HPDE6-E6E7 (cell line): ENCODE results near the gene MZT2B.
"Not testable (repeated sequence)": the region's sequence is repeated elsewhere in the genome, so short reads cannot be mapped to it uniquely, and the experiment has no call there.

Source experiments
- DNase-seq: peaks from one replicate; pipeline ENCODE4 v3.0.0; 2011; ENCODE audit warnings: missing footprints; ENCODE audit errors: extremely low spot score

MZT2B gene

DNA sequence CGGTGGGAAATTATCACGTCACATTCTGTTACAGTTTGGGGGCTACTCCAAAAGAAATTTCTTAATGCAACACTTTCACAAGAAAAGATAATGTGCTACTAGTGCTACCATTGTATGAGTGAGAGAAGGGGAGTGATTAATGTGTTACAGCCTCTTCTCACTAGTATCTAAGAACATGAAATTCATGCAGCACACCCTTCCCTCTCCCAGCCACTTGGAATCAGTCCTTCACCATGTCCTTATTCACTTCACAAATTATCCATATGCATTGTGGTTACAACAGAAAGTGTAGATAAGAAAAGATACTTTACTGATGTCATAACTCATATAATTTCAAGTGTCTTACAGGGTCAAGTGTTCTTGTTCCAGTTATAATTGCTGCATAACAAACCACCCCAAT is 37.1 kb downstream of the MZT2B start:
- DNase-seq = not testable (repeated sequence)

- DNase-seq = not testable (repeated sequence)
Measured at GRCh38 chr2:130220505-130220904, 38.4 kb downstream of the MZT2B start.

- not testable (repeated sequence) for DNase-seq
Measured at GRCh38 chr2:130222523-130222922, 40.5 kb downstream of the MZT2B start.

DNA sequence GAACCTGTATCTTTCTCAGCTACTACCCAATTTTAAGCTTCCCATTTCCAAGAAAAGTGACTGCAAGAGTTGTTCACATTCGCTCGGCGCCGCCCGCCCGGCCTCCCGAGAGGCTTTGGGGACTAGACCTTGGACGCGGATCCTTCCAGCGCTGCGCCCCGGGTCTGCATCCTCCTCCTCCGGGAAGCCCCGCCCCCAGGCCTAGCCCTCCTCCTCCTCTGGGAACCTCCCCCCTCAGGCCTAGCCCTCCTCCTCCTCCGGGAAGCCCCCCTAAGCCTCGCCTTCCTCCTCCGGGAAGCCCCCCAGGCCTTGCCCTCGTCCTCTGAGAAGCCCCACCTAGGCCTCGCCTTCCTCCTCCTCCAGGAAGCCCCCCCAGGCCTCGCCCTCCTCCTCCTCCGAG is 45.9 kb downstream of the MZT2B start:
- DNase-seq = not testable (repeated sequence)

DNA sequence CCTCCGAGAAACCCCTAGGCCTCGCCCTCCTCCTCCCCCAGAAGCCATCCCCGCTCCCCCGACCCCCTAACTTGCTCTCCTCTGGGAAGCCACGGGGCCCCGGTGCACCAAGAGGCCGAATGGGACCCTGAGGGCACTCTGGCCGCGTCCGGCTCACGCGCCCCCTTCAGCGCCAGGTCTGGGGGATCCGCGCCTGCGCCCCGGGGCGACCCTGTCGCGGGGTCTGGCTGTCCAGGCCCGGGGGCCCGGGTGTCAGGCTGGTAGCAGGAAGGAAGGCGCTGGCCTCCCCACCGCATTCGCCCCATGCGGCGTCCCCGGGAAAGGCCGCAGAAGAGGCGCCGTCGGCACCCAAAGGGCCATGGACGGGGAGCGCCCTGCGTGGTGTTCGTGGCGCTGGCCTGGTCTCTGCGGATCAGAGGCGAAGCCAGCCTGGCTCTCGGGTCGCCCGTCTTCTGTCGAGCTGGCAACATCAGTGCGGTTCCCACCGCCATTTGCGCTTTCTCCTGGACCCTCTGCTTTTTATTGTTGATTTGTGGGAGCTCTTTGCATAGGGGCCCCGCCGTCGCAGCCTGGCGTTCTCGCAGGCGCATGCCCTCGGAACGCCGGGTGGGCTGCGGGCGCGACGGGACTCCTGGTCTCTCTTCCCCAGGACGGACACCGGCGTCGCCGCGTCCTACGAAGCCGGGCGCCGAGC is 46.6 kb downstream of the MZT2B start:
- not testable (repeated sequence) for DNase-seq

DNA sequence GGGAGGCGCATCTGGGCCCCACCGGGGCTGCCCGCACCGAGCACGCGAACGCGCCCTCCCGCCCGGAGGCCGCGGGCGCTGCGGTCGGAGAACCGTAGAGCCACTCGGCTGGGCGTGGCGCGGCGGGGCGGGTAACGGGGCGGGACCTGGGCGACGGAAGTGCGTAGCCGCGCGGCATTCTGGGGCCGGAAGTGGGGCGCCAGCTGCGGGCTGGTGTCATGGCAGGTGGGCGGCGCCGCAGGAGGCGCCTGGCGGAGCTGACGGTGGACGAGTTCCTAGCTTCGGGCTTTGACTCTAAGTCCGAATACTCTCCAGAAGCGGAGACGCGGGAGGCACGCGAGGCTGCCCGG is 47.1 kb downstream of the MZT2B start:
- DNase-seq = not testable (repeated sequence)

DNA sequence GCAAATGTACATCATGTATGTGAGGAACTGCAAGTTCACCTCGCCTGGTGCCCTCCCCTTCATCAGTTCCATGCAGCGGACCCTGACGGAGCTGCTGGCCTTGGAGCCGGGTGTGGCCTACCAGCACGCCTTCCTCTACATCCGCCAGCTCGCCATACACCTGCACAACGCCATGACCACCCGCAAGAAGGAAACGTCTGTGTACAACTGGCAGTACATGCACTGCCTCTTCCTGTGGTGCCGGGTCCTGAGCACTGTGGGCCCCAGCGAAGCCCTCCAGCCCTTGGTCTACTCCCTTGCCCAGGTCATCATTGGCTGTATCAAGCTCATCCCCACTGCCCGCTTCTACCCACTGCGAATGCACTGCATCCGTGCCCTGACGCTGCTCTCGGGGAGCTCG is 48.3 kb downstream of the MZT2B start:
- DNase-seq = not testable (repeated sequence)

- DNase-seq = not testable (repeated sequence)
Measured at GRCh38 chr2:130230907-130231306, 48.8 kb downstream of the MZT2B start.

GRCh38 chr2:130231656-130232055 is 49.6 kb downstream of the MZT2B start:
- no peak for DNase-seq

DNA sequence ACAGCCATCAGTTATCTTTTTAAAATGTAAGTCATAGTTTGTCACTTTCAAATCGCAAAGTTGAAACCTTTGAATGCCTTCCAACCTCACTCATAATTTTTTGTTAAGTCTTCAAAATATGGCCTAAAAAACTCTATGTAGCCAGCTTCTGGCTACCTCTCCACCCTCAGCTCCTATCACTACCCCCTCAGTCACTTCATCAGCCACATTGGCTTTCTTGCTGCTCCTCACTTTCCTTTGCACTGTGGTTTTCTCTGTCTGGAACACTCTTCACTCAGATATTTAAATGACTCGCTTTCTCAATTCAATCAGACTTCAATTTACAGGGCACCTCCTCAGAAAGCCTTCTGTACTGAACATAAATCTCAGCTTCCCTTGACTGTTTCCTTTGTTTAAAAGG is 51.0 kb downstream of the MZT2B start:
- DNase-seq = not testable (repeated sequence)

DNA sequence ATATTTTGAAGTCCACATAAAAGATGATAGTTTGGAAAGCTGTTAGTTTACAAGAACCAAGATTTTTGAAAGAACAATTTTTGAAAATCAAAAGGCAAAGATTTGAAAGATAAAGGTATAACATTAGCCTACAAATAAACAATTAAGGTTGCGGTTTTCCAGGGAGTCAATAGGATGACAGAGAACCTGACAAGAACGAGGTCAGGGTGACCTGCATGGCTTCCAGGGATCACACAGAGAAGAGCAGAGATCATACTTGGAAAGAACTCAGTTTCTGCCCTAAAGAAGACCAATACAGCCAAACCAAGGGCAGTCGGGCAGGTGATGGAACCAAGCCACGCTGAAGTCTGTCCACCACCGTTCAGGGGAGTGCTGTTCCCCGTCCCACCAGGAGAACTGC is 57.5 kb downstream of the MZT2B start:
- not testable (repeated sequence) for DNase-seq
